HG03066 (cell line): ENCODE results near the gene TMEM164.
"Not testable (repeated sequence)": the region's sequence is repeated elsewhere in the genome, so short reads cannot be mapped to it uniquely, and the experiment has no call there.

Experiments used
- ATAC-seq: cut with Tn5 transposase; IDR thresholded peaks from one replicate; pipeline ENCODE4 v1.9.1; 2021; ENCODE audit warnings: low read depth; ENCODE audit not compliant: unreplicated experiment

Gene TMEM164

DNA sequence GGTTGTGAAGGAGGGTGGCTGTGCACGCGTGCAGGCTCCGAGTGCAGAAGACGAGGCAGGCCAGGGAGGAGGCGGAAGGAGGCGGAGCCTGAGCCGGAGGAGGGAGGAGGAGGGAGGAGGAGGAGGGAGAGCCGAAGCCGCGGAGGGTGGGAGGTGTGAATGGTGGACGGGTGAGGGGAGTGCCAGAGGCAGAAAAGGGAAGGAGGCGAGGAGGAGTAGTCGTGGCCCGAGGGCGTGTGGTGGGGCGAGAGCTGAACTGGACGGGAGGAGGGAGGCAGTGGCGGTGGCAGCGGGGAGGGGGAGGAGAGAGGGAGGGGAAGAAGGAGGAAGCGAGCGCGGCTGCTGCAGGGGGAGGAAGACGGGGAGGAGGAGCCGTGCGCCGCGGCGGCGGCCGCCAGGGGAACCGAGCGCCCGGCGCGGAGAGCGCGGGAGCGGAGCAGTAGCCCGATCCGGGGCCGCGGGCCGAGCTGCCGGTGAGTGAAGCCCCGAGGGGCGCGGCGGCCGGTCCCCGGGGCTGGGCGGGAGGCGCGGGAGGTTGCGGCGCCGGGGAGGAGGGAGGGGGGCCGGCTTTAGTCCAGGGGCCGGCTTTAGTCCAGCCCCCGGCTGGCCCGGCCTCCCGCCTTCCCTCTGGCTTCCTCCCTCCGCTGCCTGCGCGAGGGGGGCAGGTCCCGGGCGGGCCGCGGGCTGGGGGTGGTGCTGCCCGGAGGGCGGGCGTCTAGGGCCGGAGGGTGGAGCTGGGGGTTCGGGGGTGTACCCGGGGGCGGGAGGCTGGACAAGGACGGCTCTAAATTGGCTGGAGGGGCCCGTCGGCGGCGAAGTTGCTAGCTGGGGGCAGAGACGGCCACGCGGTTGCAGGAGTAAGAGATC lies at the start of gene TMEM164:
Gene TMEM164 (plus strand): TSS at position 815 of the 867 bp plus-strand sequence. CDS start 661 bp downstream, outside the sequence.
- ATAC-seq: peak; percentile 78

DNA sequence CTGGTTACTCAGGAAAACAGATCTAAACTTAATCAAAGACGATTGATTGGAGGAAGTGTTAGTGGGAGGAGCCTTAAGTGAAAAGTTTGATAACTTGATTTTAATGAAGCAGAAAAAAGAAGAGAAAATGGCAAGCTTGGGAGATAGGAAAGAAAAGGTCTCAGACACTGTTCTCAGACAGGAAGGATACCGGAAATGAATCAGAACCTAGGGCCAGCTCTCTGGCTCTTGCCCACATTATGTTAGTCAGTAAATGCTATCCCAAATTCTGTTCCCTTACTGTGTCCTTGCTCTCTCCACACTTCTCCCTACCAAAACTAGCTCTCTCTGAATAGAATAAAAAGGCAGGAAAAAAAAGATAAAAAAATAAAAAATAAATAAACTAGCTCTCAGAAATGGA lies 48.6 kb upstream of the TMEM164 start:
- no peak for ATAC-seq

DNA sequence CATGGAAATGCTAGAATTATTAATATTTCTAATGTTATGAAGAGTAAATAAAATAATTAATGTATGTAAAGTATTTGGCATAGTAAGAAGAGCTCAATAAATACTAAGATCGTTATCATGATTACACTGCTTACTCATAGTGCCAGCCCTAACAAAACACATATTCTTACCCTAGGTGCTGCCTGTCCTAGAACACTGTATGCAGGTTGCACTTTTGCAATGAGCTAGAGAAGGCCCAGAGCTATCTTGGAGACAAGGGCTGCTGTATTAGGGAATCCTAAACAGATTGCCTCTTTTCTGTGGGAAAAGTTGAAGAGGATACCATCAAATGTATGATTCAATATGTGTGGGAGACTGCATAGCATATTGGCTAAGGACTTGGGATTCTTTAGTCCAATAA lies 48.0 kb upstream of the TMEM164 start:
- ATAC-seq: no peak

DNA sequence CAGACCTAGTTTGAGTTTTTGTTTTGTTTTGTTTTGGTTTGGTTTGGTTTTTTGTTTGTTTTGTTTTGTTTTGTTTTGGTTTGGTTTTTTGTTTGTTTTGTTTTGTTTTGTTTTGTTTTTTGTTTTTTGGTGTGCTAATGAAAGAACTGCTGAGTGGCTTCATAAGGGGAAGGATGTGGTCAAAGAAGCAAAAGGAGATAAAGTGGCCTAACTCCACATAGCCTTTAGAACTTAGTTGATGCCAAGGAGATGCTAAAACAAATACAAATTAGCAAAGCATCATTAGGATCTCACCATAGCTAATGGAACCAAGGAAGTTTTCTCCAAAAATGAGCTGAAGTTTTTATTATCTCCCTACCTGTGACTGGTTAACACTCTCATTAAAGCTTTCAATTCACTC lies 44.6 kb upstream of the TMEM164 start:
- ATAC-seq: no peak

DNA sequence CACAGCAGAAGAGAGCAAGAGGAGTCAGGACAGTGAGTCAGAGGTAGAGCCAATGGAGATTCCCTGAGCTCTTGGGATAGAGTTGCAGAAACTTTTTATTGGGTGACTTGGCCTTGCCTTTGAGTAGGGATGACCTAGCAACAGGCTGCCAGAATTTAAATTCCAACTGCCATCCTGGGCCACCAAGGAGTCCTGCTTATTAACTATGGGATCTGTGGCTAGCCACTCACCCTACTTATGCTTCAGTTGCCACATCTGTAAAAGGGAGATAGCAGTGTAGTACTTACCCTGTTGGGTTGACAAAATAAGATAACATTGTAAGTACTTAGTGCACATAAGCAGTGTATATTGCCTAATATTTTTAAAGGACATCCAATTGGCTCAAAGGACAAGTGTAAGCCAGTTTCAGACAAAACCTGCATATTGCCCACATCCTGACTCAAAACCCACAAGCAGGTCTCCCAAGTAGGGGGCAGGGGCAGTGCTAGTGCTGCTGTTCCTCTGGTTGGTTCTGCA lies 43.5 kb upstream of the TMEM164 start:
- no peak for ATAC-seq

DNA sequence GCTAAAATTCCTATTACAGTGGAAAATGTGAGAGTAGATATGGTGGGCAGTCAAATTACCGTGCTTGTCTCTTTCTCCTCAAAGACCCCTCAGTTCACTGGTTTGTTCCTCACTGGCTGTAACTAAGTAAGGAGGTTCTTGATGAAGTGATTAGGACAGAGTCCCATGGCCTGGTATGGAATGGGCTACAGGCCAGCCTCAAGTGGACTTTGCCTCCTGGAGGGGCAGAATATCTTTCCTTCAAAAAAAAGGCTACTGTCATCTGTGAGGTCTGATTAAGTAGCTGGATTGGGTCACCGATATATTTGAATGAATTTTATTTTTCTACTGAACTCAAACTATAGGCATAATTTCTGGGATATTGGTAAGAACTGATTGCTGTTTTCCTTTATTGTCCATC lies 38.5 kb upstream of the TMEM164 start:
- no peak for ATAC-seq

DNA sequence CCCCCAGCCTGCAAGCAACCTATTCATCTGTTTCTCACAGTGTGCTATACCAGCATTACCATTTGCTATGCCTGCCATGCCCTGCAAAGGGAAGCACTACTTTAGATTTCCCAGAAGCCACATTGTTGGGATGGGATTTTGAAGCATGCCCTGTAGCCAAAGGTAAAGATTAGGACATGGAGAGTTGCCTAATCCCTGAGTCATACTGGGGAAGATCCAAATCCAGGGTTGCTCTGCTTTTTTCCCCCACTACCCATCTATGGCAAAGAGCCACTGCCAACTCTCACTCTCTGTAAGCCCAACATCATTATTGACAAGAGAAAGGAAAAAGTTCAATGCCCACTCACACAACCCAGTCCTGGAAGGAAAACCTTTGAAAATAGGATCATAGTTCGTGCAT lies 36.7 kb upstream of the TMEM164 start:
- ATAC-seq: no peak

DNA sequence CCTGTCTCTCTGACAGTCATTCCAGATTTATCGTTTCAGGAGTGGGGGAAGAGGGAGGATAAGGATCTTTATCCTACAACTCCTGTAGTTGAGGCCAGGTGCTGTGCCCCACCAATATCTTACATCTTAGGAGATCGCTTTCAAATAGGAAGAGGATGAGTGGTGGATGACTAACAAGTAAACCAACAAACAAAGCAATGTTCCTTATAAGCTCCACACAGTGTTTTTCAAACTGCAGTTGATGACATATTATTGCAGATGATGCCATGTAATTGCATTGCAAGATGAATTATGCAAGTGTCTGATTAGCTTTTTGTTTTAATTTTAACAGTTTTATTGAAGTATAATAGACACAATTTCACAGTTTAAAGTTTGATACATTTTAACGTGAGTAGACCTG lies 35.8 kb upstream of the TMEM164 start:
- ATAC-seq: no peak

DNA sequence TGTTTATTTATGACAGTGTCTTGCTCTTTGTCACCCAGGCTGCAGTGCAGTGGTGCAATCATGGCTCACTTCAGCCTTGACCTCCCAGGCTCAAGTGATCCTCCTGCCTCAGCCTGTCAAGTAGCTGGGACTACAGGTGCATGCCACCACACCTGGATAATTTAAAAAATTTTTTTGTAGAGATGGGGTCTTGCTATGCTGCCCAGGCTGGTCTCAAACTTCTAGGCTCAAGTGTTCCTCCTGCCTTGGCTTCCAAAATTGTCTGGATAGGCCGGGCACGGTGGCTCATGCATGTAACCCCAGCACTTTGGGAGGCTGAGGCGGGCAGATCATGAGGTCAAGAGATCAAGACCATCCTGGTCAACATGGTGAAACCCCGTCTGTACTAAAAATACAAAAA lies 32.1 kb upstream of the TMEM164 start:
- not testable (repeated sequence) for ATAC-seq

DNA sequence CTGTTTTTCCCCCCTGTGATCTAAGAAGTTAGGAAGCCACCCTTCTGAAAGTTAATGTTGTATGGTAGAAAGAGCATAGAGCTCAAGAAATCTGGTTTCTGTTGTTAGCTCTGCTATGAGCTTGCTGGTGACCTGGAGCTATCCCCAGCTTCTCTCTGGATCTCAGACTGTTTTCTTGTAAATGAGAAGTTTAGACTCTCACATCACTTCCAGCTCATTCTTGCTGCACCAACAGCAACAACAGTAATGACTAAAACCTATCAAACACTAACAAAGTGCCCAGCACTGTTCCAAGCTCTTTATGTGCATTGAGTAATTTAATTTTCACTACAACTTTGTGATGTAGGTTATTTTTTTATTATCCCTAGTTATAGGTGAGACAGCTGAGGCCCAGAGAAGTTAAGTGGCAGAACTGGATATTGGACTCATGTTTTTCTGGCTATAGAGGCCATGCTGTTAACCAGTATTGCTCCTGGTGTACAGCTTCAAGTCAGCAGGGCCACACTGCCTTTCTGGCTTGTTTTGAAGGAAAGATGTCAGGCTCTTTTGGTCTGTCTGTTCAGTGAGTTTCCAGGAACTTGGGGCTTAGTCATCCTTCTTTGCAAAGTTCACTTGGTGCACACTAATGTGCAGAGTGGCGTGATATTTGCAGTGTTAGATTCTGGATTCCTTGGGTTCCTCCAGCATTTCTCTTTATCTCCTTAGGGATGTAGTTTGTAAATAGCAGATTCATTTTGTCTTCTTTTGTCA lies 27.8 kb upstream of the TMEM164 start:
- no peak for ATAC-seq

DNA sequence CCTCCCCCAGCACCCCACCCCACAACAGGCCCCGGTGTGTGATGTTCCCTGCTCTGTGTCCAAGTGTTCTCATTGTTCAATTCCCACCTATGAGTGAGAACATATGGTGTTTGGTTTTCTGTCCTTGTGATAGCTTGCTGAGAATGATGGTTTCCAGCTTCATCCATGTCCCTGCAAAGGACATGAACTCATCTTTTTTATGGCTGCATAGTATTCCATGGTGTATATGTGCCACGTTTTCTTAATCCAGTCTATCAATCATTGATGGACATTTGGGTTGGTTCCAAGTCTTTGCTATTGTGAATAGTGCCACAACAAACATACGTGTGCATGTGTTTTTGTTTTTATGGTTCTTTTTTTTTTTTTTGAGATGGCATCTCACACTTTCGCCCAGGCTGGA lies 17.7 kb upstream of the TMEM164 start:
- ATAC-seq: not testable (repeated sequence)

DNA sequence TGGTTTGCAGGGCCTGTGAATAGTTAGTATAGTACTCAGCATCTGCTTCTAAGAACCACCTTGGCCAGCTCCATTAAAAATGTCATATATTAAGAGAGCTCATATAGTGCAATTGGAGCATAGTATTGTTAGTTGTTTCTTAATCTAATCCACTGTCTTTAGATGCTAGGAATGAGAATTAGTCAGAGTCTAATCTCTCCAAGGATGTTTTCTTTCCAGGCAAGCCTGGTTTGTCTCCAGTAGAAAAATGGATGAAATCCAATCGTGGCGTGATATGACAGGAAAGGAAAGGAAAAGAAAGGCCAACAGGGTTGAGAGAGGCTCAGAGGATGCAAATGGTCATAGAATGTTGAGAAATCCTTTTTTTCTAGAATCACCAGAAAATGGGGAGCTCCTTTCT lies 15.0 kb upstream of the TMEM164 start:
- no peak for ATAC-seq

DNA sequence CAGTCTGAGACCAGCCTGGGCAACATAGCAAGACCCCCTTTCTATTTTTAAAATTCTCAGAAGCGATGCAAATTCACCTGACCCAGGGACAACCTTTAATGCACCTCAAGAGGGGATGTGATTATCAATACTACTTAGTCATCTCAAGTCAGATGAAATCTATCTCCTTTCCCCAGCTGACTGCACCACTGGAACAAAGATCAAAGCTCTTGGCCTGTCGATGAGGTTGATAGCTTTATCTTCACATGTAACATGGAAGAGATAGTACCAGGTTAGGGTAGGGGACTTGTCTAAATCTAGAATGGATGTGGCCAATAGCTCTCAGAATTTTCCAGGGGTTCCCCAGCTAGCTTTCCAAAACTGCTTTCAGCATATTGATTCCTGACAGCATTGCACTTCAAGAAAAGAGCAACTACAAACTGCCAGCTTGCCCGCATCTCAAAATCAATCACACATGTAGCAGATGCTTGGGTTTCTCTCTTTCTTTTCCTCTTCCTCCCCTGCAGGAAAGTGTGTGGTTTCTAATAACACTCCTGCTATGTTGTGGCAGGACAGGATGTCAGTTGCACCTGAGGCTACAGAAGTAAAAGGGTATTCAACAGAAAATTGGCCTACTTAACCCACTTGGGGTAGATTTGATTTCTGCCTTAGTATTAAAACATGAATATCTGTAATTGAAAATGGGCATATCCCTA lies 12.2 kb upstream of the TMEM164 start:
- no peak for ATAC-seq

DNA sequence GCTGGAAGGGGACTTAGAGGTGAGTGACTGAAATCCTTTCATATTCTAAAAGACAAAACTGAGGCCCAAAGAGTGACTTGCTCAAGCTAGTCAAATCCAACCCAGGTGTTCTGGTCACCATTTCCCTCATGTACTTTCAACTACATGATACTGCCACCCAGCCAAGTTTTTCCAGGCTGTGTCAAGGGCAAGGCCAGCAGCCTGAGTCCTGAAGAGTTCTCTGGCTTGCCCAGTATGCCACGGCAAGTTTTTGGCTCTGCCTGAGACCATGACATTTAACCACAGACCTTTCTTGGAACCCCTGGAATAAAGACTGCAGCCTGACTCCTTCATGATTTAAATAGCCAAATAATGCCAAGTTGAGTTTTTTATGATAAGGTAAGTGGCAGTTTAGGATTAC lies 10.7 kb upstream of the TMEM164 start:
- ATAC-seq: no peak

DNA sequence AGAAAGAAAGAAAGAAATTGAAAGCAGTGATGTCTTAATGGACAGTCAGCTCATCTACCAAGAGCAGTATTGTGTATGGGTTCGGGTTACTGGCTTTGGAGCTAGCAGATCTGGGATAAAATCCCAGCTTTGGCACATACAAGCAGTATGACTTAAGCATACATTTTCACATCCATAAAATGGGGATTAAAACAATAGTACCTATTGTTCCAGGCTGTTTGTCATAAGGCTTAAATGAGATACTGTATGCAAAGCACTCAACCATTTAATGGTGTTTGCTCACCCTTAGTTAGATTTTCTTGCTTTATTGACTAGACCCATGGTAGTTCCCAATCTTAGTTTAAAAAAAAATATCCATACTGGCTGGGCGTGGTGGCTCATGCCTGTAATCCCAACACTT lies 7.8 kb upstream of the TMEM164 start:
- no peak for ATAC-seq

DNA sequence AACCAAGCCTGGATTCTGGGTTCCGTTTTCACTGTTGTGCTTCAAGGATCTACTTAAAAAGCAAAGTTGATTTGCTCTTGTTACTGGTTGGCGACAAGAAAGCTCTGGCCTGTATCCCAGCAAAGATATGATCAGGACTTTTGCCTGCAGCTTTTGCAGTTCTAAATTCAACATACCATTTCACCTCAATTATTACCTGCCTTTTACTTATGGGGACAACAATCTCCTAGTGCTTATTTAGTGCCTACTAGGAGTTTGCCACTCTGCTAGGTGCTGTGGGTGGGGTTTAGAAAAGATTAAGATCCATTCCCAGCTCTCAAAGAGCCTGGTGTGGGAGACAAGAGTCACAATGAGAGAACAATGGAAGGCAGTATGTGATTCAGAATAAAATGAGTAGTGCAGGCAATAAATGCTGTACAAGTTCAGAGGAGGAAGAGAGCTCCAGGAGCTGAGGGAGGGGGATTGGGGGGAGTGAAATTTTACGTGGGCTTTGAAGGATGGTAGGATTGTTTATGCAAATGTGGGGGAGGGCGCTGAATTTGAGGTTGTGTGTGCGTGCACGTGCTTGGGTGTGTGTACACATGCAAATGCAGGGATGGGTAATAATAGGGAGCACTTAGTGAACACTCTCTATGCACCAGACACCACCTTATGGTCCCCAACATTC lies 5.0 kb upstream of the TMEM164 start:
- ATAC-seq: no peak

DNA sequence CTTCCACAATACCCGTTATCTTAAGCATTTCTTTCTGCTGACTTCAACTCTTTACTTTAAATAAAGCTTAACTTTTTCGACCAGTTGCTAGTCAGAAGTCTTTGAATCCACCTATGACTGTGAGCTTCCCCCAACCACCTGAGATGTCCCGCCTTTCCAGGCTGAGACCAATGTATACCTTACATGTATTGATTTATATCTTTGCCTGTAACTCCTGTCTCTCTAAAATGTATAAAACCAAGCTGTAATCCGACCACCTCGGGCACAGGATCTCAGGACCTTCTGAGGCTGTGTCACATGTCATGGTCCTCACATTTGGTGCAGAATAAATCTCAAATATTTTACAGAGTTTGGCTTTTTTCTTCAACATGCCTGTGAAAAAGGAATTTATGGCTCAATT lies 2.9 kb upstream of the TMEM164 start:
- ATAC-seq: no peak

DNA sequence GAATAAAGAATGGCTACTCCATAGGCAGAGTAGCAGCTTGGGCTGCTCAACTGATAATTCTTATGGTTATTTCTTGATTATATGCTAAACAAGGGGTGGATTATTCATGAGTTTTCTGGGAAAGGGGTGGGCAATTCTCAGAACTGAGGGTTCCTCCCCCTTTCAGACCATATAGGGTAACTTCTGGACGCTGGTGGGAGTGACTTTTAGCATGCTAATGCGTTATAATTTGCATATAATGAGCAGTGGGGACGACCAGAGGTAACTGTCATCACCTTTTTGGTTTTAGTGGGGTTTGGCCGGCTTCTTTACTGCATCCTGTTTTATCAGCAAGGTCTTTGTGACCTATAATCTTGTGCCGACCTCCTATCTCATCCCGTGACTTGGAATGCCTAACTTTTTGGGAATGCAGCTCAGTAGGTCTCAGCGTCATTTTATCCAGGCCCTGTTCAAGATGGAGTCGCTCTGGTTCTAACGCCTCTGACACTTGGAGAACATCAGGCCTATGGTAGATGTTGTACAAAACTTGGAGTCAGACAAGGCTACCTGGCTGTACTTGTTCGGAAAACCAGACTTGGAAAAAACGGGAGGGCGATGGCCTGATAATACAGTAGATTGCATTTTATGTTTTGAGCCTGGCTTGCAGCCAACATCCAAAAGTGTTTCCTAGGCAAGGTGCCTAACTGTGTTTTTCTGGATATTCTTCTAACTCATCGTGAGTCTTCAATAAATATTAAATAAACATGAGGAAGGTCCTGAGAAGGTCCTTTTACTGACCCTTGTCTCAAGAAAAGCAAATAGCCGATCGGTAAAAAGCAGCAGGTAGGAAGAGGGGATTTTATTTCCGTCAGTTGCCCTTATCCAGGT lies 1.8 kb upstream of the TMEM164 start:
- ATAC-seq: no peak

DNA sequence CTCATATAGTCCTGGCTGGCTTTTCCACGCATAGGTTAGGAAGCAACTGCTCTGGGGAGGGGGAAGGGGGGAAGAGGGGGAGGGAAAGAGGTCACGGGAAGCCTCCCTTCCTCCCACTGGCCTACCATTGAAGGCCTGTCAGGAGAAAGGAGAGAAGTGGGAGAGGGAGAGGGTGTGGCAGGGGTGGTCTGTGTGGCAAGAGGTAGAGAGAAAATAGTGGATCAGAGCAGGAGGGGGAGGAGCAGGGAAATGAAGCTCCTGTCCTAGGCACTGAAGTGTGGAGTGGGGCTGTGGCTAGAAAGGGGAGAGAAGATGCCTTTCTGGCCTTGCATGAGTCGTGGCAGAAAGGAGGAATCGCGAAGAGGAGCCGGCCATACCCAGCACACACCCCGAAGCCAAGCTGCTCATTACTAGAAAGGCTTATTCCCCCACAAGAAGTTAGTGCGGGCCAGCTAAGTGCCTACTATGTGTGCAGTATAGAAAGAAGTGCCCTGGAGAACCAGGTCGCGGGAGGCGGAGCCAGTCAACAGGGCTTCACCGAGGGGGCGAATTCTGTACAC lies 1.1 kb upstream of the TMEM164 start:
- peak; percentile 1 for ATAC-seq
